OCI-LY7 (cell line): ENCODE results near the gene COX14. TPM values are rescaled to one million over a fixed set of nuclear protein-coding genes. Genes with fewer than 3 reads are reported as not detected.

Experiments
- BruUV-seq: library from RNA; stranded (reverse); fragments of 400-500 nt; replicated peaks from 2 replicates; lab custom pipeline; 2021; lab: Mats Ljungman, UMichigan
- CTCF ChIA-PET: fragments of 300-600 bp; sonication (Branson Sonifier 250); formaldehyde crosslinking; loops from one replicate; lab custom pipeline; 2022; ENCODE audit warnings: antibody characterized with exemption; ENCODE audit not compliant: unreplicated experiment; lab: Charles Lee
- POLR2A ChIA-PET: fragments of 300-600 bp; sonication (Branson Sonifier 250); formaldehyde crosslinking; loops from one replicate; lab custom pipeline; 2022; ENCODE audit warnings: antibody characterized with exemption; lab: Charles Lee
- DNase-seq: peaks from one replicate; pipeline ENCODE4 v3.0.0-alpha.2; 2015; ENCODE audit warnings: low spot score
- H2AFZ ChIP-seq: fragments of 200-600 bp; sonication (generic), shearing (Covaris generic); 2 replicates; pipeline ENCODE4 v1.6.1; 2014; ENCODE audit warnings: mild to moderate bottlenecking, antibody characterized with exemption, low read length, moderate library complexity
- H3K27ac ChIP-seq: fragments of 200-600 bp; sonication (generic); 2 replicates; pipeline ENCODE4 v1.5.1; 2014; ENCODE audit warnings: mixed run types, low read depth, mild to moderate bottlenecking, moderate library complexity, low read length, inconsistent platforms; ENCODE audit not compliant: poor library complexity, severe bottlenecking
- H3K36me3 ChIP-seq: fragments of 200-600 bp; sonication (generic); 2 replicates; pipeline ENCODE4 v1.6.1; 2014; ENCODE audit warnings: mild to moderate bottlenecking, antibody characterized with exemption, low read length, moderate library complexity, mixed read lengths; ENCODE audit not compliant: insufficient read depth
- H3K4me1 ChIP-seq: fragments of 200-600 bp; sonication (generic); 2 replicates; pipeline ENCODE4 v1.5.1; 2014; ENCODE audit warnings: mild to moderate bottlenecking, low read length; ENCODE audit not compliant: insufficient read depth, poor library complexity, severe bottlenecking
- H3K4me2 ChIP-seq: fragments of 200-600 bp; sonication (generic); 2 replicates; pipeline ENCODE4 v1.6.1; 2014; ENCODE audit warnings: mild to moderate bottlenecking, low read length
- H3K4me3 ChIP-seq: fragments of 200-600 bp; sonication (generic); 2 replicates; pipeline ENCODE4 v1.5.1; 2014; ENCODE audit warnings: mild to moderate bottlenecking, low read depth, low read length; ENCODE audit not compliant: poor library complexity, severe bottlenecking
- H3K79me2 ChIP-seq: fragments of 200-600 bp; sonication (generic); 2 replicates; pipeline ENCODE4 v1.6.1; 2016; ENCODE audit warnings: low read depth, mild to moderate bottlenecking, low read length, moderate library complexity, mixed read lengths; ENCODE audit not compliant: insufficient read depth
- H3K9me2 ChIP-seq: fragments of 200-600 bp; sonication (generic); 2 replicates; pipeline ENCODE4 v1.6.1; 2016; ENCODE audit warnings: mild to moderate bottlenecking, low read length, mixed read lengths; ENCODE audit not compliant: insufficient read depth
- H3K9me3 ChIP-seq: fragments of 200-600 bp; sonication (generic); 2 replicates; pipeline ENCODE4 v1.6.1; 2014; ENCODE audit warnings: mild to moderate bottlenecking, mixed run types, low read length, mixed read lengths
- H4K20me1 ChIP-seq: fragments of 200-600 bp; sonication (generic); 2 replicates; pipeline ENCODE4 v1.6.1; 2014; ENCODE audit warnings: mild to moderate bottlenecking, antibody characterized with exemption, low read length, moderate library complexity, mixed read lengths; ENCODE audit not compliant: insufficient read depth
- EZH2phosphoT487 ChIP-seq: fragments of 200-600 bp; sonication (generic); IDR thresholded peaks from 2 replicates; pipeline ENCODE4 v1.6.1; 2018; ENCODE audit warnings: low read depth, borderline replicate concordance, mild to moderate bottlenecking, mixed run types, antibody characterized with exemption, low read length, moderate library complexity, mixed read lengths
- intact Hi-C: fragments of 100-400 bp; cut with micrococcal nuclease; formaldehyde crosslinking; loops from one replicate; pipeline ENCODE4 v1.10.0; 2022; ENCODE audit not compliant: unreplicated experiment
- total RNA-seq, 2 experiments: library from RNA; depleted of rRNA in 1 of 2; stranded (reverse); fragments of >200 nt in 1 of 2; shearing (Covaris generic) in 1 of 2; gene quantifications; 2 replicates each; pipeline ENCODE4 v1.2.3, GENCODE V29; 2014 to 2022
- TF ChIP-seq, protein P1 (sequence below): fragments of 200-600 bp; sonication (generic); conservative IDR thresholded peaks from 2 replicates; pipeline ENCODE4 v1.5.1; 2014; ENCODE audit warnings: mild to moderate bottlenecking, antibody characterized with exemption, low read length, moderate library complexity, mixed read lengths

Gene COX14
- total RNA-seq, 2 experiments from 2014 or later: 54.3 to 57.4 TPM

GRCh38 chr12:50073712-50074111 lies 38.3 kb upstream of the COX14 start:
- no peaks in the 10 kb centered on the region for H3K79me2 ChIP-seq
- H3K4me2 ChIP-seq: no peak overlapping the region
- H3K9me3 ChIP-seq: no peaks in the 10 kb centered on the region
- peaks cover 12% of the 10 kb centered on the region for H3K4me1 ChIP-seq
- CTCF ChIA-PET: interaction anchor here (1.2 kb wide), 1 partner anchor 12 kb away, joined by 3 read pairs; no protein-coding TSS in a partner anchor
- H2AFZ ChIP-seq: no peak overlapping the region
- no peak for DNase-seq
- intact Hi-C loops: loop anchor here (2.0 to 5.0 kb wide), 2 partner anchors 36 to 37 kb away; no protein-coding TSS in a partner anchor
- no peaks in the 10 kb centered on the region for H3K36me3 ChIP-seq
- no peaks in the 10 kb centered on the region for H3K9me2 ChIP-seq
- H4K20me1 ChIP-seq: no peaks in the 10 kb centered on the region
- TF ChIP-seq EZH2phosphoT487: no peak
- POLR2A ChIA-PET: no interaction called here
- H3K4me3 ChIP-seq: no peak overlapping the region
- H3K27ac ChIP-seq: no peak overlapping the region
- no TSS peak for BruUV-seq

GRCh38 chr12:50074936-50075807 lies 36.9 kb upstream of the COX14 start:
- Histone ChIP-seq H3K4me2 (no peak overlapping the region), H3K27ac (no peak overlapping the region), H4K20me1 (no peaks in the 10 kb centered on the region), H3K9me2 (no peaks in the 10 kb centered on the region), H3K4me3 (no peak overlapping the region), H3K9me3 (no peaks in the 10 kb centered on the region), H2AFZ (0 out of 2 replicates have a peak overlapping the region, but pooled peaks have one; percentile 42), H3K36me3 (no peaks in the 10 kb centered on the region), H3K4me1 (peaks cover 9% of the 10 kb centered on the region), H3K79me2 (no peaks in the 10 kb centered on the region)
- ChIA-PET POLR2A (interaction anchor here (0.8 kb wide), 1 partner anchor 69 kb away, joined by 3 read pairs; no protein-coding TSS in a partner anchor), CTCF (interaction anchor here (0.7 to 1.2 kb wide), 3 partner anchors 9 to 36 kb away, joined by 3 to 7 read pairs (median 4); partner anchors contain the start of gene SMARCD1)
- intact Hi-C loops: loop anchor here (1.0 to 5.0 kb wide), 5 partner anchors 36 to 239 kb away; no protein-coding TSS in a partner anchor
- no peak for TF ChIP-seq EZH2phosphoT487
- TF ChIP-seq, protein P1, sequence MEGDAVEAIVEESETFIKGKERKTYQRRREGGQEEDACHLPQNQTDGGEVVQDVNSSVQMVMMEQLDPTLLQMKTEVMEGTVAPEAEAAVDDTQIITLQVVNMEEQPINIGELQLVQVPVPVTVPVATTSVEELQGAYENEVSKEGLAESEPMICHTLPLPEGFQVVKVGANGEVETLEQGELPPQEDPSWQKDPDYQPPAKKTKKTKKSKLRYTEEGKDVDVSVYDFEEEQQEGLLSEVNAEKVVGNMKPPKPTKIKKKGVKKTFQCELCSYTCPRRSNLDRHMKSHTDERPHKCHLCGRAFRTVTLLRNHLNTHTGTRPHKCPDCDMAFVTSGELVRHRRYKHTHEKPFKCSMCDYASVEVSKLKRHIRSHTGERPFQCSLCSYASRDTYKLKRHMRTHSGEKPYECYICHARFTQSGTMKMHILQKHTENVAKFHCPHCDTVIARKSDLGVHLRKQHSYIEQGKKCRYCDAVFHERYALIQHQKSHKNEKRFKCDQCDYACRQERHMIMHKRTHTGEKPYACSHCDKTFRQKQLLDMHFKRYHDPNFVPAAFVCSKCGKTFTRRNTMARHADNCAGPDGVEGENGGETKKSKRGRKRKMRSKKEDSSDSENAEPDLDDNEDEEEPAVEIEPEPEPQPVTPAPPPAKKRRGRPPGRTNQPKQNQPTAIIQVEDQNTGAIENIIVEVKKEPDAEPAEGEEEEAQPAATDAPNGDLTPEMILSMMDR: peak; percentile 92
- peak; percentile 83 for DNase-seq
- no TSS peak for BruUV-seq

DNA sequence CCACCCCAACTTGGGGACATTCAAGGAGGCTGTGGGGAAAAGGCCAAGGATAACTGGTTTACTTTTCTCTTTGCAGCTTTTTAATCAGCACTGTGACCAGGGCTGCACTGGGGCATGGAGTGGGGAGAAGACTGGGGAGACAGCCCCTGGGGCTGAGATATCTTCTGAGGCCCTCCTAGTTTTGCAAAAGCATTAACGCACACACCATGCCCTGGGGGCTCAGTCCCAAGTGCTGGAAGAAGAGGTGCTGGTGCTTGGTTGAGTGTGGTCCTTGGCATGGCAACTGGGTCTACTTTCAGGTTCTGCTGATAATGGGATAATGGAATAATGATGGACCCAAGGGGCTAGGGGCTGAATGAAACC lies 36.2 kb upstream of the COX14 start:
- no peaks in the 10 kb centered on the region for H4K20me1 ChIP-seq
- H3K4me3 ChIP-seq: no peak overlapping the region
- ChIA-PET POLR2A (interaction anchor here (0.6 to 0.8 kb wide), 2 partner anchors 69 to 92 kb away, joined by 3 to 4 read pairs; partner anchors contain the start of gene CERS5), CTCF (interaction anchor here (0.6 kb wide), 1 partner anchor 1992 kb away, joined by 3 read pairs; no protein-coding TSS in a partner anchor)
- H3K9me3 ChIP-seq: no peaks in the 10 kb centered on the region
- no peak overlapping the region for H3K4me2 ChIP-seq
- peaks cover 3% of the 10 kb centered on the region for H3K4me1 ChIP-seq
- no peak for DNase-seq
- no peaks in the 10 kb centered on the region for H3K79me2 ChIP-seq
- no peaks in the 10 kb centered on the region for H3K36me3 ChIP-seq
- intact Hi-C loops: loop anchor here (1.0 to 2.0 kb wide), 4 partner anchors 35 to 239 kb away; no protein-coding TSS in a partner anchor
- TF ChIP-seq EZH2phosphoT487: no peak
- TF ChIP-seq, protein P1: no peak
- H2AFZ ChIP-seq: 0 out of 2 replicates have a peak overlapping the region, but pooled peaks have one; percentile 42
- no TSS peak for BruUV-seq
- H3K27ac ChIP-seq: no peak overlapping the region
- no peaks in the 10 kb centered on the region for H3K9me2 ChIP-seq
